GM18951 (cell line): ENCODE measurements around the gene LRMDA.

Experiments used
- POLR2A ChIP-seq: IDR thresholded peaks from 4 replicates; pipeline ENCODE4 v1.6.1; 2011; ENCODE audit warnings: mild to moderate bottlenecking; ENCODE audit not compliant: insufficient read length, insufficient read depth; ENCODE audit errors: extremely low read depth
- in situ Hi-C: fragments of 300-500 bp; cut with MboI; formaldehyde crosslinking; loops from one replicate; pipeline ENCODE4 v1.12.0; 2022; ENCODE audit warnings: low sequenced_read_pairs, mixed read lengths, inconsistent platforms; ENCODE audit not compliant: unreplicated experiment

Gene LRMDA

GRCh38 chr10:76318211-76318610 lies 886.8 kb downstream of the LRMDA start:
- no peak for TF ChIP-seq POLR2A
- in situ Hi-C loops = no loop called here

- no peak for TF ChIP-seq POLR2A
- in situ Hi-C loops = no loop called here
Measured at GRCh38 chr10:76319661-76320060, 888.2 kb downstream of the LRMDA start.

- in situ Hi-C loops = no loop called here
Measured at GRCh38 chr10:76324283-76324682, 892.9 kb downstream of the LRMDA start.

GRCh38 chr10:76327441-76327840 lies 896.0 kb downstream of the LRMDA start:
- in situ Hi-C loops = no loop called here
- no peak for TF ChIP-seq POLR2A

More at GRCh38 chr10:76324283-76324682, 892.9 kb downstream of the LRMDA start:
- TF ChIP-seq POLR2A = no peak

GRCh38 chr10:76328348-76328747 lies 896.9 kb downstream of the LRMDA start:
- TF ChIP-seq POLR2A = no peak
- in situ Hi-C loops = no loop called here

GRCh38 chr10:76329891-76330575 lies 898.6 kb downstream of the LRMDA start:
- in situ Hi-C loops = no loop called here
- no peak for TF ChIP-seq POLR2A

GRCh38 chr10:76331742-76332141 lies 900.3 kb downstream of the LRMDA start:
- in situ Hi-C loops = no loop called here
- TF ChIP-seq POLR2A = no peak

GRCh38 chr10:76333326-76333725 lies 901.9 kb downstream of the LRMDA start:
- in situ Hi-C loops = no loop called here
- no peak for TF ChIP-seq POLR2A

GRCh38 chr10:76333796-76334195 lies 902.4 kb downstream of the LRMDA start:
- no peak for TF ChIP-seq POLR2A
- in situ Hi-C loops = no loop called here

- no peak for TF ChIP-seq POLR2A
- in situ Hi-C loops = no loop called here
Measured at GRCh38 chr10:76334255-76334654, 902.8 kb downstream of the LRMDA start.

GRCh38 chr10:76336213-76336963 lies 905.0 kb downstream of the LRMDA start:
- TF ChIP-seq POLR2A = no peak
- in situ Hi-C loops = no loop called here

- no peak for TF ChIP-seq POLR2A
- in situ Hi-C loops = no loop called here
Measured at GRCh38 chr10:76337641-76338040, 906.2 kb downstream of the LRMDA start.

GRCh38 chr10:76338187-76338586 lies 906.8 kb downstream of the LRMDA start:
- no peak for TF ChIP-seq POLR2A
- in situ Hi-C loops = no loop called here

GRCh38 chr10:76341740-76342139 lies 910.3 kb downstream of the LRMDA start:
- in situ Hi-C loops = no loop called here
- TF ChIP-seq POLR2A = no peak

- no peak for TF ChIP-seq POLR2A
- in situ Hi-C loops = no loop called here
Measured at GRCh38 chr10:76342996-76343395, 911.6 kb downstream of the LRMDA start.

GRCh38 chr10:76347832-76348231 lies 916.4 kb downstream of the LRMDA start:
- no peak for TF ChIP-seq POLR2A
- in situ Hi-C loops = no loop called here
